Vagina (tissue), 2 donors: Measurements from ENCODE around the gene ELK4. TPM values are rescaled to one million over a fixed set of nuclear protein-coding genes. Genes with fewer than 3 reads are reported as not detected.

ENCODE experiments used
- DNase-seq, 2 donors: peaks; one replicate each; pipeline ENCODE4 v3.0.0-alpha.2; 2017; ENCODE audit errors: extremely low spot score in 2 of 2
- H3K27ac ChIP-seq: fragments of 200-600 bp; sonication (generic); one replicate; pipeline ENCODE4 v1.5.1; 2019
- H3K27me3 ChIP-seq: fragments of 200-600 bp; sonication (generic); one replicate; pipeline ENCODE4 v1.5.1; 2019
- H3K36me3 ChIP-seq, 2 donors: fragments of 200-600 bp; sonication (generic); one replicate each; pipeline ENCODE4 v1.5.1; 2017 to 2019
- H3K4me1 ChIP-seq: fragments of 200-600 bp; sonication (generic); one replicate; pipeline ENCODE4 v1.5.1; 2019
- H3K4me3 ChIP-seq, 2 donors: fragments of 200-600 bp; sonication (generic); 1 replicate in 1 of 2; 2 replicates in 1 of 2; pipeline ENCODE4 v1.5.1; 2016 to 2019
- H3K9me3 ChIP-seq: fragments of 200-600 bp; sonication (generic); one replicate; pipeline ENCODE4 v1.5.1; 2019
- CTCF ChIP-seq, 3 experiments: fragments of 450-650 bp in 2 of 3; fragments of 200-600 bp in 1 of 3; sonication (generic) in 1 of 3; IDR thresholded peaks; one replicate each; pipeline ENCODE4 v1.5.1; 2017 to 2019; ENCODE audit warnings: antibody characterized with exemption in 3 of 3, mild to moderate bottlenecking in 2 of 3, moderate library complexity in 2 of 3
- POLR2A ChIP-seq, 2 donors: fragments of 450-650 bp; IDR thresholded peaks; one replicate each; pipeline ENCODE4 v1.6.1; 2017; ENCODE audit warnings: antibody characterized with exemption in 2 of 2, mild to moderate bottlenecking in 2 of 2, moderate library complexity in 2 of 2
- POLR2AphosphoS5 ChIP-seq, 2 donors: sonication (generic); formaldehyde crosslinking; IDR thresholded peaks; one replicate each; pipeline ENCODE4 v1.9.0; 2017; ENCODE audit warnings: antibody characterized with exemption in 2 of 2, mild to moderate bottlenecking in 2 of 2, low read depth in 1 of 2; ENCODE audit not compliant: insufficient read depth in 1 of 2
- intact Hi-C: fragments of 100-400 bp; cut with DNase I; formaldehyde crosslinking; loops from one replicate; pipeline ENCODE4 v1.15.1; 2023
- total RNA-seq: library from RNA; depleted of rRNA; stranded (reverse); fragments of >200 nt; gene quantifications from one replicate; pipeline ENCODE4 v1.2.3, GENCODE V29; 2016

ELK4 gene
- 24.1 TPM for total RNA-seq

GRCh38 chr1:205631768-205632668 lies at the start of gene ELK4:
Gene ELK4, minus strand, starts transcription at chr1:205632011. Its CDS starts 8,129 bp downstream, at chr1:205623882.
- Histone ChIP-seq H3K4me1 (peaks cover 60% of the 10 kb centered on the region), H3K27ac (peak within 1 kb of the TSS; percentile 98), H3K36me3 (no peaks in the 10 kb centered on the region), H3K4me3 (peak within 1 kb of the TSS; percentile 76 to 86), H3K9me3 (no peaks in the 10 kb centered on the region), H3K27me3 (no peaks in the 10 kb centered on the region)
- intact Hi-C loops: loop anchor here (5.0 kb wide), 1 partner anchor 35 kb away; no protein-coding TSS in a partner anchor
- TF ChIP-seq POLR2AphosphoS5 (IDR thresholded peaks at IDR 0.05; ENCODE audit: insufficient read depth in 1 of 2, low read depth in 1 of 2) (peak; percentile 89 to 96), CTCF (IDR thresholded peaks at IDR 0.05) (peak; percentile 26 to 72 (median 67)), POLR2A (IDR thresholded peaks at IDR 0.05) (peak in 1 of 2 donors; percentile 88)
- peak in 1 of 2 donors; percentile 99 for DNase-seq

DNA sequence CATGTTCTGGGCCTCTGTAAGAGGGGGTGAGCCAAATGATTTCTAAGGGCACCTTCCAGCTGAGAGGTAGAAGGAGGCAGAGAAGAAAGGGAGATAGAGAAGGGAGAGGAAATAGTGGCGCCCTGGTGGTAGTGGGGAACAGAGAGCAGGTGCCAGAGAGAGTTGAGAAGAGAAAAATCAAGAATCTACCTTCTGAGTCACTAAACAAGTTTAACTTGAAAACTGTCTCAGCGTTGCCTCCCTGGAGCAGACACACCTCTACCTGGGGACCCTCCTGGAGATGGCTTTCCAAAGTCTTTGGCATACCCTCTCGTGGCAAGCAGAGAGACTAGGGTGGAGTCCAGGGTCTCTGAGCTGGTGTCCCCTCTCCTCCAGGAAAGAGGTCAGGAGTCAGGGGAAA lies 49.6 kb upstream of the ELK4 start:
- H3K36me3 ChIP-seq: no peaks in the 10 kb centered on the region
- H3K9me3 ChIP-seq: no peaks in the 10 kb centered on the region
- H3K27me3 ChIP-seq: no peaks in the 10 kb centered on the region
- H3K27ac ChIP-seq: no peak overlapping the region
- intact Hi-C loops: no loop called here
- DNase-seq: no peak
- no peak for TF ChIP-seq POLR2A (IDR thresholded peaks at IDR 0.05)
- TF ChIP-seq CTCF (IDR thresholded peaks at IDR 0.05): no peak
- no peak for TF ChIP-seq POLR2AphosphoS5 (IDR thresholded peaks at IDR 0.05; ENCODE audit: insufficient read depth in 1 of 2, low read depth in 1 of 2)
- H3K4me1 ChIP-seq: peaks cover 24% of the 10 kb centered on the region
- no peak overlapping the region for H3K4me3 ChIP-seq

GRCh38 chr1:205680073-205680851 lies 48.5 kb upstream of the ELK4 start, which contains the start of gene SLC45A3:
Gene SLC45A3, minus strand, starts transcription at chr1:205680509. Its CDS starts 15,853 bp downstream, at chr1:205664656.
- TF ChIP-seq POLR2AphosphoS5 (IDR thresholded peaks at IDR 0.05; ENCODE audit: insufficient read depth in 1 of 2, low read depth in 1 of 2) (no peak), POLR2A (IDR thresholded peaks at IDR 0.05) (no peak), CTCF (IDR thresholded peaks at IDR 0.05) (no peak)
- no peak for DNase-seq
- Histone ChIP-seq H3K4me3 (peak within 1 kb of the TSS; percentile 57 to 58), H3K27me3 (no peaks in the 10 kb centered on the region), H3K4me1 (peaks cover 24% of the 10 kb centered on the region), H3K36me3 (no peaks in the 10 kb centered on the region), H3K27ac (peak within 1 kb of the TSS; percentile 50), H3K9me3 (no peaks in the 10 kb centered on the region)
- intact Hi-C loops: no loop called here

DNA sequence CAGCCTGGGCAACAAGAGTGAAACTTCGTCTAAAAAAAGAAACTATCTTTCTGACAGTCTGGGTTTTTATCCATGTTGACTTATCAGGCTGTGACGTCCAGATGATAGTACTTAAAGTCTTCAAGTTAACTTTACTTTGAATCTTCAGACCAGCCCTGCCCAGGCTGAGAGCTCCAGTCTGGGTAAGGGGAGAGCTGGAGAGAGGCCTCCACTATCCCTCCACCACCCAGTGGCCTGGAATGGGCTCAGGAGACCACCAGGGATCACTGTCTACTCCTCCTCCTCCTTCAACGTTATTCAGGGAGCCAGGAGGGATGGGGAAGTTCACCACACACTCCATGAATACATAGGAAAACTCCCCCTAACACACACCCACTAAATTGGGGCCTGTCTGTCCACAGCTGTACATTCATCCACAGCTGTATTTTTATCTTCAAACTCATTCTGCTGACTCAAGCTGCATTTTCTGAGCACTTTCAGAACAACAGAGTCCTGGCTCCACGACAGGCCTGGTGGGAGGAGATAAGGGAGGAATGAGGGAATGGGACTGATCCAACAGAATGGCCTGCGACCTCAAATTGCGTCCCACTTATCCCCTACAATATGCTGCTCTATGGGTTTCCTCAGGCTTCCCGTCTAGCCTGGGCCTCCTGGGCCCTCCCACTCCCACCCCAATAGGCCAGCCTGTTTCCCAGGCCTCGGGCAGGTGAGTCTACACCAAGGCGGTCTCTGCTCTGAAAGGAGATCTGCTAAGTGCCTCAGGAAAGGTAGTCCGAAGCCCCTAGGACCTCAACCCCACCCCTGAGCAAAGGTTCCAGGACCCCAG lies 46.7 kb upstream of the ELK4 start:
- peaks cover 24% of the 10 kb centered on the region for H3K4me1 ChIP-seq
- no peaks in the 10 kb centered on the region for H3K36me3 ChIP-seq
- no peaks in the 10 kb centered on the region for H3K9me3 ChIP-seq
- DNase-seq: no peak
- H3K27ac ChIP-seq: no peak overlapping the region
- TF ChIP-seq CTCF (IDR thresholded peaks at IDR 0.05) (no peak), POLR2A (IDR thresholded peaks at IDR 0.05) (no peak), POLR2AphosphoS5 (IDR thresholded peaks at IDR 0.05; ENCODE audit: insufficient read depth in 1 of 2, low read depth in 1 of 2) (no peak)
- H3K27me3 ChIP-seq: no peaks in the 10 kb centered on the region
- peak overlapping the region in 1 of 2 donors; percentile 58 for H3K4me3 ChIP-seq
- intact Hi-C loops: no loop called here
